COLO668 (cell line): ENCODE results near the gene PSMA7.
"Not testable (repeated sequence)": the region's sequence is repeated elsewhere in the genome, so short reads cannot be mapped to it uniquely, and the experiment has no call there.

ENCODE experiments used
- DNase-seq: peaks from one replicate; lab custom pipeline; 2025; ENCODE audit not compliant: unreplicated experiment; lab: John Stamatoyannopoulos, UW

The PSMA7 gene

GRCh38 chr20:62156592-62157386 lies 13.6 kb upstream of the PSMA7 start:
- peak; percentile 54 for DNase-seq

GRCh38 chr20:62156254-62156556 lies 13.0 kb upstream of the PSMA7 start:
- DNase-seq: no peak

- no peak for DNase-seq
Measured at GRCh38 chr20:62155428-62156253, 12.4 kb upstream of the PSMA7 start.

- no peak for DNase-seq
Measured at GRCh38 chr20:62151835-62152364, 8.7 kb upstream of the PSMA7 start.

GRCh38 chr20:62151225-62151624 lies 8.0 kb upstream of the PSMA7 start:
- no peak for DNase-seq

GRCh38 chr20:62150310-62150575 lies 7.0 kb upstream of the PSMA7 start:
- no peak for DNase-seq

- no peak for DNase-seq
Measured at GRCh38 chr20:62149532-62150309, 6.5 kb upstream of the PSMA7 start.

- peak; percentile 62 for DNase-seq
Measured at GRCh38 chr20:62148908-62149314, 5.7 kb upstream of the PSMA7 start.

GRCh38 chr20:62148383-62148782 lies 5.2 kb upstream of the PSMA7 start:
- not testable (repeated sequence) for DNase-seq

- no peak for DNase-seq
Measured at GRCh38 chr20:62147528-62147927, 4.3 kb upstream of the PSMA7 start.

GRCh38 chr20:62147125-62147524 lies 3.9 kb upstream of the PSMA7 start:
- DNase-seq: no peak

GRCh38 chr20:62146019-62146755 lies 3.0 kb upstream of the PSMA7 start:
- no peak for DNase-seq

- no peak for DNase-seq
Measured at GRCh38 chr20:62145688-62146018, 2.5 kb upstream of the PSMA7 start.

- DNase-seq: peak; percentile 77
Measured at GRCh38 chr20:62143957-62144825, 997 bp upstream of the PSMA7 start.

GRCh38 chr20:62142252-62143080 lies 728 bp downstream of the PSMA7 start:
- DNase-seq: peak; percentile 51

GRCh38 chr20:62141397-62142251 lies 1.6 kb downstream of the PSMA7 start:
- peak; percentile 41 for DNase-seq

GRCh38 chr20:62141043-62141396 lies 2.2 kb downstream of the PSMA7 start:
- DNase-seq: no peak

GRCh38 chr20:62139636-62140035 lies 3.6 kb downstream of the PSMA7 start:
- no peak for DNase-seq
